ENCODE results near the gene RDH5. TPM values are rescaled to one million over a fixed set of nuclear protein-coding genes. Genes with fewer than 3 reads are reported as not detected.

The RDH5 gene
- total RNA-seq, 1 experiment from 2014 or later, result 6.2 TPM

- Histone ChIP-seq H3K4me3 (replicated peaks in 1 of 2; ENCODE audit: low read depth in 1 of 2, low read length in 2 of 2) (peak overlapping the region; percentile 75 to 94), H3K9me2 (ENCODE audit: insufficient read depth) (no peaks in the 10 kb centered on the region), H4K20me1 (ENCODE audit: insufficient read depth) (no peaks in the 10 kb centered on the region), H3K36me3 (ENCODE audit: control insufficient read depth in 1 of 2, insufficient read depth in 2 of 2, low read length in 2 of 2) (no peaks in the 10 kb centered on the region), H3K9ac (ENCODE audit: low read length) (peak overlapping the region; percentile 72), H2AFZ (ENCODE audit: low read depth, low read length, poor library complexity, severe bottlenecking) (no peak overlapping the region), H3K27ac (ENCODE audit: low read depth, low read length) (peak overlapping the region; percentile 84), H3K4me2 (ENCODE audit: low read length) (peak overlapping the region; percentile 93), H3K4me1 (ENCODE audit: control insufficient read depth in 1 of 2, insufficient read depth in 2 of 2, low read length in 2 of 2) (peaks cover 33 to 58% of the 10 kb centered on the region in 2 experiments), H3K9me3 (ENCODE audit: control insufficient read depth in 1 of 2, insufficient read depth in 1 of 2, low read depth in 1 of 2, low read length in 2 of 2) (no peaks in the 10 kb centered on the region), H3K27me3 (ENCODE audit: insufficient read depth, low read length) (peaks cover 6% of the 10 kb centered on the region; the same call in 1 of the 2 replicates), H3K79me2 (ENCODE audit: insufficient read depth, low read length) (peaks cover 14% of the 10 kb centered on the region)
- ATAC-seq (no peak), DNase-seq (ENCODE audit: low read depth, low spot score) (no peak)
- POLR2A ChIA-PET, result interaction anchor here (1.2 kb wide), 1 partner anchor 12 kb away, joined by 4 read pairs; the partner anchor contains the start of gene CD63
- RAD21 ChIA-PET (ENCODE audit: low non-redundant PET in 1 of 2, low total read pairs in 2 of 2, uncharacterized antibody in 2 of 2, unreplicated experiment in 2 of 2), result no interaction called here
- intact Hi-C loops (cut with micrococcal nuclease), result no loop called here
- no TSS peak for BruUV-seq (replicated peaks)
- CTCF ChIA-PET, result interaction anchor here (0.9 kb wide), 1 partner anchor 335 kb away, joined by 3 read pairs; no protein-coding TSS in a partner anchor
- TF ChIP-seq, protein P1, sequence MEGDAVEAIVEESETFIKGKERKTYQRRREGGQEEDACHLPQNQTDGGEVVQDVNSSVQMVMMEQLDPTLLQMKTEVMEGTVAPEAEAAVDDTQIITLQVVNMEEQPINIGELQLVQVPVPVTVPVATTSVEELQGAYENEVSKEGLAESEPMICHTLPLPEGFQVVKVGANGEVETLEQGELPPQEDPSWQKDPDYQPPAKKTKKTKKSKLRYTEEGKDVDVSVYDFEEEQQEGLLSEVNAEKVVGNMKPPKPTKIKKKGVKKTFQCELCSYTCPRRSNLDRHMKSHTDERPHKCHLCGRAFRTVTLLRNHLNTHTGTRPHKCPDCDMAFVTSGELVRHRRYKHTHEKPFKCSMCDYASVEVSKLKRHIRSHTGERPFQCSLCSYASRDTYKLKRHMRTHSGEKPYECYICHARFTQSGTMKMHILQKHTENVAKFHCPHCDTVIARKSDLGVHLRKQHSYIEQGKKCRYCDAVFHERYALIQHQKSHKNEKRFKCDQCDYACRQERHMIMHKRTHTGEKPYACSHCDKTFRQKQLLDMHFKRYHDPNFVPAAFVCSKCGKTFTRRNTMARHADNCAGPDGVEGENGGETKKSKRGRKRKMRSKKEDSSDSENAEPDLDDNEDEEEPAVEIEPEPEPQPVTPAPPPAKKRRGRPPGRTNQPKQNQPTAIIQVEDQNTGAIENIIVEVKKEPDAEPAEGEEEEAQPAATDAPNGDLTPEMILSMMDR (IDR thresholded peaks at IDR 0.05 in 2 of 3, conservative IDR thresholded peaks at IDR 0.05 in 1 of 3; ENCODE audit: borderline replicate concordance in 1 of 3, insufficient read depth in 1 of 3, low read depth in 2 of 3, low read length in 2 of 3), result no peak
- no peak for TF ChIP-seq SP1 (IDR thresholded peaks at IDR 0.05; ENCODE audit: low read depth)
- no peak for TF ChIP-seq EZH2 (IDR thresholded peaks at IDR 0.05)
- no peak for TF ChIP-seq MAX (IDR thresholded peaks at IDR 0.05)
- TF ChIP-seq ELF1 (IDR thresholded peaks at IDR 0.05; ENCODE audit: borderline replicate concordance, low read depth), result no peak
- TF ChIP-seq CEBPB (IDR thresholded peaks at IDR 0.05; ENCODE audit: low read depth), result no peak
- no peak for TF ChIP-seq POLR2AphosphoS5 (IDR thresholded peaks at IDR 0.05; ENCODE audit: low read depth, low read length)
- TF ChIP-seq ATF3 (IDR thresholded peaks at IDR 0.05), result no peak
- no peak for TF ChIP-seq POLR2A (IDR thresholded peaks at IDR 0.05; ENCODE audit: borderline replicate concordance, extremely low read depth, insufficient read depth, insufficient read length)
- TF ChIP-seq JUND (IDR thresholded peaks at IDR 0.05), result no peak
- no peak for TF ChIP-seq YY1 (IDR thresholded peaks at IDR 0.05; ENCODE audit: extremely low read depth, insufficient replicate concordance, low read depth, low read length)
- TF ChIP-seq EGR1 (IDR thresholded peaks at IDR 0.05; ENCODE audit: low read depth), result no peak
- TF ChIP-seq ZNF274 (IDR thresholded peaks at IDR 0.05; ENCODE audit: low read depth, low read length), result no peak
- no peak for TF ChIP-seq FOSL1 (IDR thresholded peaks at IDR 0.05; ENCODE audit: low read depth)
- no peak for TF ChIP-seq SRF (IDR thresholded peaks at IDR 0.05; ENCODE audit: low read depth)
- no peak for TF ChIP-seq ZBTB33 (IDR thresholded peaks at IDR 0.05; ENCODE audit: extremely low read depth, insufficient replicate concordance, low read length)
- TF ChIP-seq, protein P2, sequence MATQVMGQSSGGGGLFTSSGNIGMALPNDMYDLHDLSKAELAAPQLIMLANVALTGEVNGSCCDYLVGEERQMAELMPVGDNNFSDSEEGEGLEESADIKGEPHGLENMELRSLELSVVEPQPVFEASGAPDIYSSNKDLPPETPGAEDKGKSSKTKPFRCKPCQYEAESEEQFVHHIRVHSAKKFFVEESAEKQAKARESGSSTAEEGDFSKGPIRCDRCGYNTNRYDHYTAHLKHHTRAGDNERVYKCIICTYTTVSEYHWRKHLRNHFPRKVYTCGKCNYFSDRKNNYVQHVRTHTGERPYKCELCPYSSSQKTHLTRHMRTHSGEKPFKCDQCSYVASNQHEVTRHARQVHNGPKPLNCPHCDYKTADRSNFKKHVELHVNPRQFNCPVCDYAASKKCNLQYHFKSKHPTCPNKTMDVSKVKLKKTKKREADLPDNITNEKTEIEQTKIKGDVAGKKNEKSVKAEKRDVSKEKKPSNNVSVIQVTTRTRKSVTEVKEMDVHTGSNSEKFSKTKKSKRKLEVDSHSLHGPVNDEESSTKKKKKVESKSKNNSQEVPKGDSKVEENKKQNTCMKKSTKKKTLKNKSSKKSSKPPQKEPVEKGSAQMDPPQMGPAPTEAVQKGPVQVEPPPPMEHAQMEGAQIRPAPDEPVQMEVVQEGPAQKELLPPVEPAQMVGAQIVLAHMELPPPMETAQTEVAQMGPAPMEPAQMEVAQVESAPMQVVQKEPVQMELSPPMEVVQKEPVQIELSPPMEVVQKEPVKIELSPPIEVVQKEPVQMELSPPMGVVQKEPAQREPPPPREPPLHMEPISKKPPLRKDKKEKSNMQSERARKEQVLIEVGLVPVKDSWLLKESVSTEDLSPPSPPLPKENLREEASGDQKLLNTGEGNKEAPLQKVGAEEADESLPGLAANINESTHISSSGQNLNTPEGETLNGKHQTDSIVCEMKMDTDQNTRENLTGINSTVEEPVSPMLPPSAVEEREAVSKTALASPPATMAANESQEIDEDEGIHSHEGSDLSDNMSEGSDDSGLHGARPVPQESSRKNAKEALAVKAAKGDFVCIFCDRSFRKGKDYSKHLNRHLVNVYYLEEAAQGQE (IDR thresholded peaks at IDR 0.05; ENCODE audit: low read depth), result no peak
- TF ChIP-seq EZH2phosphoT487 (IDR thresholded peaks at IDR 0.05; ENCODE audit: borderline replicate concordance), result no peak
These were observed 2.9 kb upstream of the RDH5 start for GRCh38 chr12:55717011-55718007.
